NB4 (cell line): ENCODE results near the gene NBEA.

Experiments used
- DNase-seq: peaks from one replicate; pipeline ENCODE4 v3.0.0; 2010; ENCODE audit warnings: low read depth
- H3K4me3 ChIP-seq: one replicate; pipeline ENCODE4 v1.5.1; 2011; ENCODE audit warnings: mild to moderate bottlenecking, low read depth, low read length, moderate library complexity
- MYC ChIP-seq: IDR thresholded peaks from 2 replicates; pipeline ENCODE4 v1.6.1; 2011; ENCODE audit warnings: low read depth, low read length
- POLR2A ChIP-seq: IDR thresholded peaks from 2 replicates; pipeline ENCODE4 v1.6.1; 2011; ENCODE audit warnings: mild to moderate bottlenecking; ENCODE audit not compliant: insufficient read length; ENCODE audit errors: extremely low read depth
- TF ChIP-seq, protein P1 (sequence below): IDR thresholded peaks from 2 replicates; pipeline ENCODE4 v1.6.1; 2011; ENCODE audit warnings: low read depth, low read length
- TF ChIP-seq, protein P2 (sequence below): IDR thresholded peaks from one replicate; pipeline ENCODE4 v1.5.1; 2012; ENCODE audit warnings: low read depth, low read length

NBEA gene

DNA sequence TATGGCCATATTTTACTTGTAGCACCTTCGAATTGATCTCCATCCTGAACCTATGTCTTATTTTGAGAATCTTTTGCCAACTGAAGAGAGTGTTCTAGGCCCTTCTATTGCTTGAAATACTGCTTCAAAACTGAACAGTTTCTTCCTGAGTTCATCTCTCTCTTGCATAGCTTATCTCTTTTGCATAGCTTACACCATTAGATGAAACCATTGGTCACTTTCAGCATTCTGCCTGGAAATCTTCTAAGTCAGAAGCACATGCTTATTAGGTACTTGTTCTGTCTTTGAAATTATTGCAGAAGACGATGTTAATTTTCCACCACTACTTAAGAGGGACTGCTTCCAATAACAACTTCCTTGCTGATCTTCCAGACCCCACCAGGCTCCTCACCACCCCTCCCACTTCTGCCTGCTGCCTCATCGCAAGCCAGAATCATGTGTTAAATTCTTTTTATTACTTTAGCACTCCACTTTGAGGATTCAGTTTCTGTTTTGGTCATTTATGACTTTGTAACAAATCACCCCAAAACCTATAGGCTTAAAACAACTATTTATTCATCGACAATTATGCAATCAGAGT lies 656.8 kb downstream of the NBEA start:
- TF ChIP-seq POLR2A (no peak), MYC (no peak)
- TF ChIP-seq, protein P1, sequence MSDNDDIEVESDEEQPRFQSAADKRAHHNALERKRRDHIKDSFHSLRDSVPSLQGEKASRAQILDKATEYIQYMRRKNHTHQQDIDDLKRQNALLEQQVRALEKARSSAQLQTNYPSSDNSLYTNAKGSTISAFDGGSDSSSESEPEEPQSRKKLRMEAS, result no peak
- TF ChIP-seq, protein P2, sequence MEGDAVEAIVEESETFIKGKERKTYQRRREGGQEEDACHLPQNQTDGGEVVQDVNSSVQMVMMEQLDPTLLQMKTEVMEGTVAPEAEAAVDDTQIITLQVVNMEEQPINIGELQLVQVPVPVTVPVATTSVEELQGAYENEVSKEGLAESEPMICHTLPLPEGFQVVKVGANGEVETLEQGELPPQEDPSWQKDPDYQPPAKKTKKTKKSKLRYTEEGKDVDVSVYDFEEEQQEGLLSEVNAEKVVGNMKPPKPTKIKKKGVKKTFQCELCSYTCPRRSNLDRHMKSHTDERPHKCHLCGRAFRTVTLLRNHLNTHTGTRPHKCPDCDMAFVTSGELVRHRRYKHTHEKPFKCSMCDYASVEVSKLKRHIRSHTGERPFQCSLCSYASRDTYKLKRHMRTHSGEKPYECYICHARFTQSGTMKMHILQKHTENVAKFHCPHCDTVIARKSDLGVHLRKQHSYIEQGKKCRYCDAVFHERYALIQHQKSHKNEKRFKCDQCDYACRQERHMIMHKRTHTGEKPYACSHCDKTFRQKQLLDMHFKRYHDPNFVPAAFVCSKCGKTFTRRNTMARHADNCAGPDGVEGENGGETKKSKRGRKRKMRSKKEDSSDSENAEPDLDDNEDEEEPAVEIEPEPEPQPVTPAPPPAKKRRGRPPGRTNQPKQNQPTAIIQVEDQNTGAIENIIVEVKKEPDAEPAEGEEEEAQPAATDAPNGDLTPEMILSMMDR, result no peak
- no peak overlapping the region for H3K4me3 ChIP-seq
- no peak for DNase-seq

DNA sequence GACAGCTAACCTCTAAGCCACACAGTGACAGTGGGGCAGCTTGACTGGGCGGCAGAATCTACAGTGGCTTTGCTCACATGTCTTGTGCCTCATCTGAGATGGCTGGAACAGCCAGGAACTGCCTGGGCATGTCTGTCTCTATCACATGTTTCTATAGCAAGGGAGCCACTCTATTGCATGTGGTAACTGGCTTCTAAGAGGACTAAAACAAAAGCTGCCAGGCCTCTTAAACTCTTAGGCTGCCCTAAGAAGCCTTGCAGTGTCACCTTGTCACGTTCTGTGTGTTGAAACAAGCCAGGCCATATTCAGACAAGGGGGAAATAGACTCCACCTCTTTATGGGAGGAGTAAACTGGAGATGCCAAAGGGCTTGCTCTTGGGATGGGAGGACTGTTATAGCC lies 657.3 kb downstream of the NBEA start:
- TF ChIP-seq, protein P2, result no peak
- TF ChIP-seq POLR2A (no peak), MYC (no peak)
- TF ChIP-seq, protein P1, result no peak
- no peak for DNase-seq
- no peak overlapping the region for H3K4me3 ChIP-seq

DNA sequence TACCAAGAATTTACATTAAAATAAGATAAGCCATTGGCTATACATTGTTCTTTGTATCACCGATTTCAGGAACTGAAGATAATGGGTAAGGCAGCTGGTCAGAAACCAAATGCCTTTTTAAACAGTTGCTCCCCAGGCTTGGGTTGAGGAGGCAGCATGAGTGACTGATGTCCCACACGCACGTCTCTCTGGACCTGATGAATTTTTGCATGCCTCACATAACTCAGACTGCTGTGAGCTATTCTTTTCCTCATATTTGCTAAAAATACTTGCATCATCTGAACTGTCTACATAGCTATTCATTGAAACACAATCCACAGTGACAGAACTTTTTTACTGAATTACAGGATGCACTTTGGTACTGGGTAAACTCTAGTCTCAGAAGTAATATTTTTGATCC lies 658.1 kb downstream of the NBEA start:
- no peak overlapping the region for H3K4me3 ChIP-seq
- no peak for DNase-seq
- TF ChIP-seq MYC (no peak), POLR2A (no peak)
- TF ChIP-seq, protein P2, result no peak
- TF ChIP-seq, protein P1, result no peak

DNA sequence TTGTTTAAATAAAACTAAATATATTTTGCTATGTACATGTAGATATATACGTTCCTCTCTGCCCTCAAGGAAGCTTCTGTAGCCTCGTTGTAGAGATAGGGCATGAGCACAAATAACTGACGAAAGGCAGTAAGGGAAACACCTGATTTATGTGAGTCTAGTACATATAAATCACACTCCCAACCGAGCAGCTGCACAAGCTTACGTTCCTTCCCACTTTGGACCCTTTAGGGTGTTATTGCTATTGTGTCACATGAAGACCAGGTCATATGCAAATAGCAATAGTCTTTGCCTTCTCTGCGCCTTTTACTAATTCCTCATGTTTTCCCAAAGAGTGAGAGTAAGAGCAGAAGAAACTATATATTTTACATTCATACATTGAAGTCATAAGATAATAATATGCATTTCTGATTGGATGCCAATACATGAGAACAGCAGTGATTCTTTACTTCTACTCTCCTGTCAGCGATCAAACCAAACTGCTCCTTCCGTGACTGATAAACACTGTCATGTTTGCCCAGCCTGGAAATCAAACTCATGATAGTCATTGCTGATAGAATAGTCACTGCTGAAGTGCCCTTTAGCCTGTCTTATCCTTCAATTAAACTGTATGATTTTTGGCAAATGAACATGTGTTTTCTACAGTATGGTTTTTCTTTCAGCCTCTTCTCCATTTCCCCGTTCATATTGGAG lies 661.7 kb downstream of the NBEA start:
- no peak for DNase-seq
- TF ChIP-seq, protein P1, result no peak
- no peak for TF ChIP-seq POLR2A
- no peak for TF ChIP-seq MYC
- TF ChIP-seq, protein P2, result no peak
- H3K4me3 ChIP-seq, result no peak overlapping the region

DNA sequence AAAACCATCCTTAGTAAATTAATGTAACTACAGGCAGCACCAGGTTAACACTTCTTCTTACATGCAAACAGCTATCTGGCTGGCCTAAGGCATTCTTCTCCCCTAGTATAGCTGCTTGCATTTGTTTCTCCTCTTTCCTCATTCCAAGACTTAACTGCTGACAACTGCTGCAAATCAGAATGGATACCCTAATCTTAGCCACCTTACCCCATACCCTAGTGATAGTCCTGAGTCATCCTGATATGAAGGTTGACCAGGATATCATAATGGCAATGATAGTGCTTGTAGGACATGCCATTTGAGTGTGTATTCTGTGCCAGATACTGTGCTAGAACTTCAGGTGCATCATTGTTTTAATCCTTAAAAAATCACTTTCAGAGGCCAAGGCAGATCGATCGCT lies 672.6 kb downstream of the NBEA start:
- TF ChIP-seq, protein P2, result no peak
- TF ChIP-seq MYC (no peak), POLR2A (no peak)
- TF ChIP-seq, protein P1, result no peak
- DNase-seq, result no peak
- no peak overlapping the region for H3K4me3 ChIP-seq
